Activated B cell treated with CpG ODN at 0.5 μM for 24 hours (primary cell): ENCODE measurements around the gene RNLS. TPM values are rescaled to one million over a fixed set of nuclear protein-coding genes. Genes with fewer than 3 reads are reported as not detected.

Experiments
- ATAC-seq: fragments of 200-7000 bp; cut with Tn5 transposase; one replicate; pipeline ENCODE4 v1.10.0; 2021; ENCODE audit warnings: low read depth, mild to moderate bottlenecking, moderate library complexity
- CTCF ChIA-PET: fragments of 350-600 bp; sonication (Branson Sonifier 250); formaldehyde crosslinking; loops from one replicate; lab custom pipeline; 2021; ENCODE audit warnings: antibody characterized with exemption; lab: Charles Lee
- POLR2A ChIA-PET: fragments of 350-600 bp; sonication (Branson Sonifier 250); formaldehyde crosslinking; loops from one replicate; lab custom pipeline; 2021; ENCODE audit warnings: antibody characterized with exemption; lab: Charles Lee
- DNase-seq: peaks from one replicate; pipeline ENCODE4 v3.0.0; 2022
- H3K27ac Mint-ChIP-seq: one replicate; pipeline ENCODE4 v1.8.0; 2020; ENCODE audit warnings: mixed read lengths
- H3K27me3 Mint-ChIP-seq: one replicate; pipeline ENCODE4 v1.8.0; 2021; ENCODE audit warnings: mixed read lengths
- H3K36me3 Mint-ChIP-seq: one replicate; pipeline ENCODE4 v1.8.0; 2021; ENCODE audit warnings: low read depth, mixed read lengths
- H3K4me1 Mint-ChIP-seq: one replicate; pipeline ENCODE4 v1.8.0; 2021; ENCODE audit warnings: mixed read lengths
- H3K4me3 Mint-ChIP-seq: one replicate; pipeline ENCODE4 v1.8.0; 2020; ENCODE audit warnings: mild to moderate bottlenecking, mixed read lengths
- H3K9me3 Mint-ChIP-seq: one replicate; pipeline ENCODE4 v1.8.0; 2020; ENCODE audit warnings: mixed read lengths
- CTCF ChIP-seq: fragments of 200-600 bp; IDR thresholded peaks from one replicate; pipeline ENCODE4 v1.8.0; 2022; ENCODE audit warnings: antibody characterized with exemption, mild to moderate bottlenecking
- intact Hi-C: fragments of 100-400 bp; cut with micrococcal nuclease; formaldehyde crosslinking; loops from one replicate; pipeline ENCODE4 v1.15.1; 2024
- total RNA-seq: library from RNA; stranded (reverse); gene quantifications from 2 replicates; pipeline ENCODE4 v1.2.3, GENCODE V29; 2022

RNLS gene
- total RNA-seq, 1 donor from 2014 or later: 5.7 TPM

GRCh38 chr10:88253622-88254021 lies 329.5 kb downstream of the RNLS start:
- ChIA-PET POLR2A (no interaction called here), CTCF (no interaction called here)
- Mint-ChIP-seq H3K36me3 (no peaks in the 10 kb centered on the region), H3K4me1 (peaks cover 4% of the 10 kb centered on the region), H3K27me3 (no peaks in the 10 kb centered on the region), H3K4me3 (no peak overlapping the region), H3K27ac (no peak overlapping the region), H3K9me3 (no peaks in the 10 kb centered on the region)
- intact Hi-C loops: no loop called here
- ATAC-seq (no peak), DNase-seq (no peak)
- no peak for TF ChIP-seq CTCF

GRCh38 chr10:88253128-88253527 lies 330.0 kb downstream of the RNLS start:
- no peak for DNase-seq
- Mint-ChIP-seq H3K9me3 (no peaks in the 10 kb centered on the region), H3K27ac (no peak overlapping the region), H3K36me3 (no peaks in the 10 kb centered on the region), H3K4me1 (peaks cover 4% of the 10 kb centered on the region), H3K4me3 (no peak overlapping the region), H3K27me3 (no peaks in the 10 kb centered on the region)
- intact Hi-C loops: no loop called here
- no peak for ATAC-seq
- CTCF ChIA-PET: no interaction called here
- POLR2A ChIA-PET: no interaction called here
- no peak for TF ChIP-seq CTCF

- DNase-seq (no peak), ATAC-seq (no peak)
- no peak overlapping the region for H3K27ac Mint-ChIP-seq
- H3K27me3 Mint-ChIP-seq: no peaks in the 10 kb centered on the region
- CTCF ChIA-PET: no interaction called here
- H3K9me3 Mint-ChIP-seq: no peaks in the 10 kb centered on the region
- TF ChIP-seq CTCF: no peak
- POLR2A ChIA-PET: no interaction called here
- no peaks in the 10 kb centered on the region for H3K36me3 Mint-ChIP-seq
- intact Hi-C loops: no loop called here
- no peak overlapping the region for H3K4me3 Mint-ChIP-seq
- H3K4me1 Mint-ChIP-seq: peaks cover 19% of the 10 kb centered on the region
Measured at GRCh38 chr10:88249450-88249849, 333.7 kb downstream of the RNLS start.

GRCh38 chr10:88246675-88247074 lies 336.4 kb downstream of the RNLS start:
- ChIA-PET CTCF (no interaction called here), POLR2A (no interaction called here)
- intact Hi-C loops: no loop called here
- no peak for ATAC-seq
- Mint-ChIP-seq H3K9me3 (no peaks in the 10 kb centered on the region), H3K4me3 (no peak overlapping the region), H3K36me3 (no peaks in the 10 kb centered on the region), H3K27ac (no peak overlapping the region), H3K27me3 (no peaks in the 10 kb centered on the region), H3K4me1 (peaks cover 17% of the 10 kb centered on the region)
- no peak for TF ChIP-seq CTCF
- DNase-seq: no peak

GRCh38 chr10:88245974-88246511 lies 337.1 kb downstream of the RNLS start:
- no peak for ATAC-seq
- no peaks in the 10 kb centered on the region for H3K9me3 Mint-ChIP-seq
- intact Hi-C loops: no loop called here
- no peaks in the 10 kb centered on the region for H3K27me3 Mint-ChIP-seq
- ChIA-PET CTCF (no interaction called here), POLR2A (no interaction called here)
- DNase-seq: no peak
- H3K4me1 Mint-ChIP-seq: peaks cover 17% of the 10 kb centered on the region
- H3K27ac Mint-ChIP-seq: no peak overlapping the region
- no peak overlapping the region for H3K4me3 Mint-ChIP-seq
- no peak for TF ChIP-seq CTCF
- H3K36me3 Mint-ChIP-seq: no peaks in the 10 kb centered on the region
